HepG2 (cell line): Measurements from ENCODE around the gene IARS2. TPM values are rescaled to one million over a fixed set of nuclear protein-coding genes. Genes with fewer than 3 reads are reported as not detected.

ENCODE experiments used
- ATRX ChIP-seq: sonication (generic); formaldehyde crosslinking; IDR thresholded peaks from 2 replicates; pipeline ENCODE4 v1.4.0; 2020; ENCODE audit warnings: missing genetic modification reagents, borderline replicate concordance
- CEBPZ ChIP-seq: IDR thresholded peaks from 2 replicates; pipeline ENCODE4 v1.6.1; 2012; ENCODE audit warnings: low read length, improper control_type of control experiment
- E2F2 ChIP-seq: sonication (generic); formaldehyde crosslinking; IDR thresholded peaks from 2 replicates; pipeline ENCODE4 v1.4.0; 2020; ENCODE audit warnings: missing genetic modification reagents, borderline replicate concordance
- FOXP1 ChIP-seq, 2 experiments: fragments of 450-650 bp in 1 of 2; IDR thresholded peaks; 2 replicates each; pipeline ENCODE4 v1.6.1; 2017 to 2018; ENCODE audit warnings: antibody characterized with exemption in 1 of 2
- JDP2 ChIP-seq: sonication (generic); formaldehyde crosslinking; IDR thresholded peaks from 2 replicates; pipeline ENCODE4 v1.8.1; 2022; ENCODE audit warnings: missing genetic modification reagents, borderline replicate concordance
- MAZ ChIP-seq, 2 experiments: sonication (generic) in 1 of 2; formaldehyde crosslinking in 1 of 2; IDR thresholded peaks; 2 replicates each; pipeline versions ENCODE4 v1.5.0 to v1.6.1; 2012 to 2020; ENCODE audit warnings: low read depth in 2 of 2, mild to moderate bottlenecking in 2 of 2, borderline replicate concordance in 1 of 2, improper control_type of control experiment in 1 of 2, low read length in 1 of 2, missing genetic modification reagents in 1 of 2, moderate library complexity in 1 of 2
- SAP130 ChIP-seq: IDR thresholded peaks from 2 replicates; pipeline ENCODE4 v1.6.1; 2016; ENCODE audit warnings: low read depth
- SIN3B ChIP-seq: fragments of 150-350 bp; IDR thresholded peaks from 2 replicates; pipeline ENCODE4 v1.6.1; 2014; ENCODE audit warnings: low read length
- SIX1 ChIP-seq: sonication (generic); formaldehyde crosslinking; IDR thresholded peaks from 2 replicates; pipeline ENCODE4 v1.4.0; 2020; ENCODE audit warnings: missing genetic modification reagents, borderline replicate concordance
- TFDP1 ChIP-seq: IDR thresholded peaks from 2 replicates; pipeline ENCODE4 v1.6.1; 2016; ENCODE audit warnings: missing compliant biosample characterization, missing genetic modification reagents, borderline replicate concordance
- ZBTB4 ChIP-seq: sonication (generic); formaldehyde crosslinking; IDR thresholded peaks from 2 replicates; pipeline ENCODE4 v1.4.0; 2020; ENCODE audit warnings: missing genetic modification reagents, mild to moderate bottlenecking, borderline replicate concordance
- ZFP90 ChIP-seq: sonication (generic); formaldehyde crosslinking; IDR thresholded peaks from 2 replicates; pipeline ENCODE4 v1.8.0; 2022; ENCODE audit warnings: missing genetic modification reagents, mild to moderate bottlenecking, inconsistent platforms, borderline replicate concordance
- ZGPAT ChIP-seq: IDR thresholded peaks from 2 replicates; pipeline ENCODE4 v1.6.1; 2016; ENCODE audit warnings: mild to moderate bottlenecking
- ZNF17 ChIP-seq: sonication (generic); formaldehyde crosslinking; IDR thresholded peaks from 2 replicates; pipeline ENCODE4 v1.5.0; 2020; ENCODE audit warnings: mild to moderate bottlenecking, missing genetic modification reagents
- ZNF224 ChIP-seq: sonication (generic); formaldehyde crosslinking; IDR thresholded peaks from 2 replicates; pipeline ENCODE4 v1.5.0; 2020; ENCODE audit warnings: mild to moderate bottlenecking, missing genetic modification reagents
- ZNF264 ChIP-seq: sonication (generic); formaldehyde crosslinking; IDR thresholded peaks from 2 replicates; pipeline ENCODE4 v1.4.0; 2020; ENCODE audit warnings: missing genetic modification reagents
- polyA plus RNA-seq, 8 experiments: library from polyadenylated mRNA; depleted of rRNA in 3 of 8; stranded (reverse) in 7 of 8; unstranded in 1 of 8; fragments of >200 nt; fragmentation: Illumina TruSeq in 4 of 8; extraction: Trizol in 4 of 8; gene quantifications; 2 replicates each; pipeline versions ENCODE4 v1.2.1 to v1.2.3, GENCODE V29; 2011 to 2016; ENCODE audit warnings: low read depth in 4 of 8, missing spikeins in 1 of 8, mixed read lengths in 1 of 8; ENCODE audit not compliant: insufficient read depth in 1 of 8
- total RNA-seq, 5 experiments: library from RNA; depleted of rRNA; stranded (reverse); fragments of >200 nt; fragmentation: Illumina TruSeq; extraction: Trizol; gene quantifications; 2 replicates each; pipeline ENCODE4 v1.2.3, GENCODE V29; 2016; ENCODE audit warnings: low read depth in 1 of 5

Gene IARS2
- total and polyA plus RNA-seq, 2 of the 13 experiments (the other 11 are each of a cell fraction or from before 2014, with no cell fraction given) = 28.6 to 122 TPM

GRCh38 chr1:220094016-220094911, at the start of gene IARS2 (continued):
- TF ChIP-seq ZBTB4 (CRISPR knock-in tag) (no peak; the same call in 1 of the 2 replicates), ZFP90 (CRISPR knock-in tag) (peak; percentile 84; the same call in 1 of the 2 replicates), SAP130 (CRISPR knock-in tag) (peak; percentile 82), SIN3B (no peak), FOXP1 (IDR thresholded peaks at IDR 0.05) (no peak), FOXP1 (CRISPR knock-in tag; IDR thresholded peaks at IDR 0.05) (0 out of 2 replicates have a peak, but pooled peaks have one; percentile 3), SIX1 (no peak), ATRX (CRISPR knock-in tag) (no peak), MAZ (IDR thresholded peaks at IDR 0.05; ENCODE audit: borderline replicate concordance, low read depth, low read length) (no peak), MAZ (CRISPR knock-in tag; IDR thresholded peaks at IDR 0.05; ENCODE audit: low read depth) (peak; percentile 87), ZNF224 (CRISPR knock-in tag) (no peak), E2F2 (CRISPR knock-in tag) (peak; percentile 20; the same call in 1 of the 2 replicates), TFDP1 (0 out of 2 replicates have a peak, but pooled peaks have one; percentile 17), JDP2 (CRISPR knock-in tag) (no peak), ZNF17 (0 out of 2 replicates have a peak, but pooled peaks have one; percentile 80), CEBPZ (no peak), ZGPAT (CRISPR knock-in tag) (peak; percentile 57), ZNF264 (peak; percentile 59; the same call in 1 of the 2 replicates)
